Heart left ventricle (tissue), 13 donors: Measurements from ENCODE around the gene SV2A.

Experiments
- CTCF ChIP-seq, 12 donors: fragments of 200-600 bp; sonication (generic) in 4 of 12; IDR thresholded peaks; one replicate each; pipeline versions ENCODE4 v1.5.0 to v1.8.0; 2018 to 2022; ENCODE audit warnings: antibody characterized with exemption in 12 of 12, mild to moderate bottlenecking in 5 of 12
- POLR2A ChIP-seq, 2 donors: fragments of 450-650 bp; IDR thresholded peaks; one replicate each; pipeline ENCODE4 v1.6.1; 2017; ENCODE audit warnings: antibody characterized with exemption in 2 of 2, mild to moderate bottlenecking in 2 of 2, moderate library complexity in 2 of 2
- donor health status: ischemic (EF 13 %, LVEDD 7.1; RV severe dilation, severe dysfunction).
- donor health status: DM: no; HTN: yes; CAD: no.
- donor health status: DM: no; HTN: no; CAD: no.
- donor health status: ischemic (EF 25% LVEDD 6.9; RV normal size, moderate dysfunction).
- donor health status: ischemic (EF 25% LVEDD 5.7; RV mildly dilated, moderate dysfunction).
- donor health status: ischemic (EF 35%, LVEDD 5.7; RV mildly dilated, moderate dysfunction).
- donor health status: nonischemic (EF 11% LVEDD 7.7; RV severe dilation, severe dysfunction).
- donor health status: DM: yes; HTN: yes; CAD: no.
- donor health status: PGD.
- donor health status: ischemic (EF 29% LVEDD 5.4; RV normal size, mild dysfunction).
- donor health status: nonischemic (EF 23%, LVEDD 6.1; RV moderate dilation, normal function).

- TF ChIP-seq CTCF (IDR thresholded peaks at IDR 0.05): no peak
- no peak for TF ChIP-seq POLR2A (IDR thresholded peaks at IDR 0.05)
Observed at GRCh38 chr1:149917571-149918144, at the start of gene SV2A.
